Measurements from ENCODE around the gene TRIL. TPM values are rescaled to one million over a fixed set of nuclear protein-coding genes. Genes with fewer than 3 reads are reported as not detected.

Gene TRIL
- total RNA-seq, 1 donor from 2014 or later = 0.41 TPM

DNA sequence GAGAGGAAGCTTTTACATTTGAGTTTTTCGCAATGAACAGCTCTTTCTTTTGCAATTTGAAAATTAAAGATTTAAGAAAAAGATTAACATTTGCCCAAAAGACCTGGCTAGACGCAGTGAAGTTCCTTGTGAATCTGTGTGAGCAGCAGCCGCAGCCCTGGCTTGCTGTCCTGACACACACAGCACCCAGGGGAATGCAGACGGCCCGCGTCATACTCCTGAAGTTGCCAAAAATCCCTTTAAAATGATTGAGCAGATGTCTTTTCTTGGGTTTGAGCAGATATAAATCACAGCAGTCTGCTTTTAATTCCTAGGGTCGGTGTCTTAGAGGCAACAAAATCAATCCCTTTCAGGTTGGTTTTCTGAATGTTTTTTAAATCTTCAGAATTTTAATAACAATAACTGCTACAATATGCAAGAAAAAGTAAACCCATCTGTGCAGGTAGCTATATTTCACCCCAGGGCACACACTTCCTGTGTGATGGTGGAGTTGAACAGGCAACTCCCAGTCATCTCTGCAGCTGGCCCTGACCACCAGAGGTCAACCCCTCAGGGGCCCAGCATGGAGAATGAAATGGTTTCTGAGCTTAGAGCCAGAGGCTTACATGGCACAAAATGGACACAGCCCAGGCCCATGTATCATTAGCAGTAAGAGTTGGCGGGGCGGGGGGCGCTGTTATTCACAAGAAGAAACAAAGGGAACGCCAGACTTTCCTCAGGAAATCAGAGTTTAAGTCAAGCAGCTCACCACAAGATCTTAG, 32.2 kb upstream of the TRIL start:
- H3K27me3 Mint-ChIP-seq (ENCODE audit: insufficient read depth) = no peaks in the 10 kb centered on the region
- intact Hi-C loops (cut with micrococcal nuclease) = no loop called here
- H3K27ac Mint-ChIP-seq = no peak overlapping the region
- H3K4me3 Mint-ChIP-seq = no peak overlapping the region
- DNase-seq (ENCODE audit: low spot score) = no peak
- H3K9me3 Mint-ChIP-seq = no peaks in the 10 kb centered on the region
- no peaks in the 10 kb centered on the region for H3K36me3 Mint-ChIP-seq (ENCODE audit: low read depth)
- H3K4me1 Mint-ChIP-seq (ENCODE audit: low read depth) = no peaks in the 10 kb centered on the region

DNA sequence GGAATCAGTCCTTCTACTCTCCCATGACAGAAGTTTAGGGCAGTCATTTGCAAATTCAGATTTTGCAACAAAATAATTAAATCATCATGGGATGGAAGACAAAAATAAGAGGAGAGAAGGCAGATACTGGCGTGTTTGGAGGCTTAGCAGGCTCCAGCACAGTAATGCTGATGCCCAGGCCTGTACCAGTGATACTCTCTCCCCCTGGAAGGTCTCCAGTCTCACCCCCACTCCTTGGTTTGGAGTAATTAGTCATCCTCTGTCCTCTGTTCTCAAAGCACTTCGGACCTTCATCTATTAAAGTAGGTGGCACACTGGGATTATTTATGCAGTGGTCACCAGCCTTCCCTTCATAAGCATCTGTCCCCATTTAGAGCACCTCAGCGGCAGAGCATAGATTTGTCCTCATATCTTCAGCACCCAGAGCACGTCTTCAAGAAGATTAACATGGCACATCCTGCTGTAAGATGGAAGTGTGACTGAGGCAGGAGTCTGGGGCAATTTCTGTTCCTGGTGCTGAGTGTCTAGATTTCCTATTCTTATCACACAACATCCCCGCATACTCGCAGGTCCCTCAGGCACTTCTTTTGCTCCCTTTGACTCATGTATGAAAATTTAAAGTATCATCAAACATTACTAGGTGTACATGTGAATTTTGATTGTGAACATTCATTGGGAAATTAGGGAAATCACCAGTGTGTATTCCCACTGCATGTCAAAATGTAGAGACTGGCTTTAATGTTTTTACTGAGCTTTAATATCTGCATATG, 31.3 kb upstream of the TRIL start:
- Mint-ChIP-seq H3K27me3 (ENCODE audit: insufficient read depth) (no peaks in the 10 kb centered on the region), H3K36me3 (ENCODE audit: low read depth) (no peaks in the 10 kb centered on the region), H3K9me3 (no peaks in the 10 kb centered on the region), H3K27ac (no peak overlapping the region), H3K4me3 (no peak overlapping the region), H3K4me1 (ENCODE audit: low read depth) (no peaks in the 10 kb centered on the region)
- intact Hi-C loops (cut with micrococcal nuclease) = no loop called here
- DNase-seq (ENCODE audit: low spot score) = no peak

DNA sequence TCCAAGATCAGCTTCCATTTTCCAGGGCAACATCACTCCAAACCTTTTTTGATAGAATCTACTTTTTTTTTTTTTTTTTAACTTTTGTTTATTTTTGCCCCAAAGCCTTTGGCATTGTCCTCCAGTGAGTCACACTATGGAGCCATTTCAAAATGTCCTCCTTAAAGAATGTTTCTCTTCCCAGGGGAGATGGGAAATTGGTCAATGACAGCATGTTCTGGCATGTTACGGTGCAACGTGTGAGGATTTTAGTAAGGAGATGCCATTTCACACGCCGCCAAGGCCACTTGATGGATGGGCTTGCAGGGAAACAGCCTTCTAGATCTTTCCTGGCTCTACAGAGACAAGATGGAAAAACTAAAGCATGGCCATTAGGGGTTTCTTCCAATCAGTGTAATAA, 30.7 kb upstream of the TRIL start:
- no peak for DNase-seq (ENCODE audit: low spot score)
- no peaks in the 10 kb centered on the region for H3K36me3 Mint-ChIP-seq (ENCODE audit: low read depth)
- H3K4me1 Mint-ChIP-seq (ENCODE audit: low read depth) = no peaks in the 10 kb centered on the region
- no peaks in the 10 kb centered on the region for H3K27me3 Mint-ChIP-seq (ENCODE audit: insufficient read depth)
- H3K9me3 Mint-ChIP-seq = no peaks in the 10 kb centered on the region
- intact Hi-C loops (cut with micrococcal nuclease) = no loop called here
- H3K4me3 Mint-ChIP-seq = no peak overlapping the region
- H3K27ac Mint-ChIP-seq = no peak overlapping the region

DNA sequence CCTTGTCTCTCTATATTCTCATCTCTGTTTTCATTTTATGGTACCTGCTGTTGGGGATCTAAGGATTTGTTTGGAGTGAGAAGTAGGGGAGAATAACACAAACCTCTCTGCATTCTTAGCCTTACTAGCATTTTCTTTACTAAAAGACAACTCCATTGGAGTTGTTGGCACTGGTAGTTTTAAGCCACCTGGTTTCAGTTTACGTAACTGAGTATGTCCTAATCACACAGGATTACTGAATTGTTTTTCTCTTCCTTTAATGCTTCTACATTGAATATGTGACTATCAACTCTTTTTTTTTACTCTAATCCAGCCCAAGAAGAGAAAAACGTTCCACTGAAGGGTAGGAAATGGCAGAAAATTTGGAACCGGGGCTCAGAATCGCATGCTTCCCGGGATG, 30.0 kb upstream of the TRIL start:
- Mint-ChIP-seq H3K36me3 (ENCODE audit: low read depth) (no peaks in the 10 kb centered on the region), H3K27ac (no peak overlapping the region)
- no peak for DNase-seq (ENCODE audit: low spot score)

DNA sequence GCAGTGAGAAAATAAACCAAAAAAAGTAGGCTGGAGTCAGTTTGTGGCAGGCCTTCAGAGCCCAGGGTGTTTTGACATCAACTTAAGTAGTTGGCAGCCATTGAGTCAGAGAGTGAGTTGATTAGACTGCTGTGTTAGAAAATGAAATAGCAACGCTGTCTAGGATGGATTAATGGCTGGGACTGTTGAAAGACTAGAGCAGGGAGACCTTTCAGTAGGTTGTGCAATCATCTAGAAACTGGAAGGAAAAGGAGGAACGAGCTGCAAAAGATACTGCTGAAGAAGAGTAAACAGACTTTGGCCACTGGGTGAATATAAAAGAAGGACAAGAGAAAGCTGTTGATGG, 28.6 kb upstream of the TRIL start:
- intact Hi-C loops (cut with micrococcal nuclease) = no loop called here
- H3K4me1 Mint-ChIP-seq (ENCODE audit: low read depth) = no peaks in the 10 kb centered on the region
- no peaks in the 10 kb centered on the region for H3K27me3 Mint-ChIP-seq (ENCODE audit: insufficient read depth)
- no peaks in the 10 kb centered on the region for H3K9me3 Mint-ChIP-seq
- DNase-seq (ENCODE audit: low spot score) = no peak
- H3K4me3 Mint-ChIP-seq = no peak overlapping the region
- no peaks in the 10 kb centered on the region for H3K36me3 Mint-ChIP-seq (ENCODE audit: low read depth)
- H3K27ac Mint-ChIP-seq = no peak overlapping the region

More for the DNA sequence above, 30.0 kb upstream of the TRIL start:
- Mint-ChIP-seq H3K4me1 (ENCODE audit: low read depth) (no peaks in the 10 kb centered on the region), H3K4me3 (no peak overlapping the region), H3K9me3 (no peaks in the 10 kb centered on the region), H3K27me3 (ENCODE audit: insufficient read depth) (no peaks in the 10 kb centered on the region)
- intact Hi-C loops (cut with micrococcal nuclease) = no loop called here

DNA sequence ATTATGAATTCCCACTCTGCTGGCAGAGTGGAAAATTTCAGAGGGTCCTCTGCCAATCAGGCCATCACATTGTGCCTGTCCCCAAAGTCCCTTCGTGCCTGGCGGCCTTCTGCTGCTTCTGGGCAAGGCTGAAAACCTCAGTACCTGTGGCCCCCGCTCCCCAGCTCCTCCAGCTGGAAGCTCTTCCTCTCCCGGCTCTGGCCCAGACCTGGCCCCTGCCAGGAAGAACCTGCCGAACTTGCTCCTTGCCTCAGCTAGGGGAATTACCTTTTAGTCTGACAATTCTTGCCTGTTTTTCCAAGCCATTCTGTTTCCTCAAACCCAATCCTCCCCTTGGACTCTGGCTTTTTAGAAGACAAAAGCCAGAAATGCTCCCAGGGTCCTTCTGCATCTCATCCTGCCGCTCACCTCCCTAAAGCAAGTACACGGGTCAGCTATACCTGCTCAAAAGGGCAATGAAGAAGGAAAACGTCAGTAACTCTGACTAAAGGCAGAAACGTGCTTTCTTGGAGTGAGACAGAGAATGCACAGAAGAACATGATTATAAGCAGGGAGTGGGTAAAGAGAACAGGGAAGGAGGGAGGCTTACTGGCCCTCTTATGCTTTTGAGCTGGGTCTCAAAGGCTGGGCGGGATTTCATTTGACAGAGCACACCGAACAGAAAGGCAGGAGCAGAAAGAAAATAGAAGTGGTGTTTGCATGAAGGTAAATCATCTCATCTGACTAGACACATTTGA, 28.1 kb upstream of the TRIL start:
- H3K27me3 Mint-ChIP-seq (ENCODE audit: insufficient read depth) = no peaks in the 10 kb centered on the region
- H3K9me3 Mint-ChIP-seq = no peaks in the 10 kb centered on the region
- H3K27ac Mint-ChIP-seq = no peak overlapping the region
- no peaks in the 10 kb centered on the region for H3K4me1 Mint-ChIP-seq (ENCODE audit: low read depth)
- intact Hi-C loops (cut with micrococcal nuclease) = no loop called here
- H3K4me3 Mint-ChIP-seq = no peak overlapping the region
- no peaks in the 10 kb centered on the region for H3K36me3 Mint-ChIP-seq (ENCODE audit: low read depth)
- no peak for DNase-seq (ENCODE audit: low spot score)

DNA sequence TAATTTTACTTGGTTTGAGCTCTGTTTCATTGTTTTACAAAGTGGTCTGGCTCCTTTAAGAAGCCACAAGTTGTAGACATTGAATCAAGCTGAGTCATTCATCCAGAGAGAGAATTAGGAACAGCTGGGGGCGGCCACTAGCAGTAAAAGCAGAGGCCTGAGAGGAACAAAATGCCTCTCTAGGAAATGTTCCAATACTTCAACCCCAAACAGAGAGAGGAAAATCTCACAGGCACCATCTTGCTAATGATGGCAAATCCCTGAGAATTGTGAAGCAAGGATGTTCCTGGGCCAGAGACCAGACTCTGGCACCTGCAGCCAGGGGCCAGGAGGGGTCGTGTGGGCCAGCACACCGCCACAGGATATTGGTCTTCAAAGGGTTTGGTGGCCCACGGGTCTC, 26.5 kb upstream of the TRIL start:
- H3K4me1 Mint-ChIP-seq (ENCODE audit: low read depth) = no peaks in the 10 kb centered on the region
- DNase-seq (ENCODE audit: low spot score) = no peak
- no peaks in the 10 kb centered on the region for H3K27me3 Mint-ChIP-seq (ENCODE audit: insufficient read depth)
- H3K27ac Mint-ChIP-seq = no peak overlapping the region
- H3K9me3 Mint-ChIP-seq = no peaks in the 10 kb centered on the region
- intact Hi-C loops (cut with micrococcal nuclease) = no loop called here
- H3K36me3 Mint-ChIP-seq (ENCODE audit: low read depth) = no peaks in the 10 kb centered on the region
- H3K4me3 Mint-ChIP-seq = no peak overlapping the region

DNA sequence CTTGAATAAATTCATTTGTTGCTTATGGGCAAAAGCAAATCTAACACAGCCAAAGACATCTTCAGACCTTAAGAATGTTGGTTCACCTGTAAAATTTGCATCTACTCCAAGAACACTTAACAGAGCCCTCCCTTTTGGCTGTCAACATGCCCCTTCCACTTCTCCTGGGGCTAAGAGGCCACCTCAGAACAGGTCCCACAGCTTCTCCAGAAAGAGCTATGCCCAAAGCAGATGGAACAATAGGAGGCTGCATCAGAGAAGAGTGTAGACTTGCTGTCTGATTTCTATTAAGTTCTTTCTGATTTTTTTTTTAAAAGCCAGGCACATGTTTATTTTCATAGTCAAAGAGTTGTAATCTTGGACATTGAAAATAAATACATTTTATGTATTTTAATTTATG, 26.1 kb upstream of the TRIL start:
- Mint-ChIP-seq H3K27ac (no peak overlapping the region), H3K9me3 (no peaks in the 10 kb centered on the region), H3K36me3 (ENCODE audit: low read depth) (no peaks in the 10 kb centered on the region), H3K4me1 (ENCODE audit: low read depth) (no peaks in the 10 kb centered on the region), H3K27me3 (ENCODE audit: insufficient read depth) (no peaks in the 10 kb centered on the region), H3K4me3 (no peak overlapping the region)
- no peak for DNase-seq (ENCODE audit: low spot score)
- intact Hi-C loops (cut with micrococcal nuclease) = no loop called here

DNA sequence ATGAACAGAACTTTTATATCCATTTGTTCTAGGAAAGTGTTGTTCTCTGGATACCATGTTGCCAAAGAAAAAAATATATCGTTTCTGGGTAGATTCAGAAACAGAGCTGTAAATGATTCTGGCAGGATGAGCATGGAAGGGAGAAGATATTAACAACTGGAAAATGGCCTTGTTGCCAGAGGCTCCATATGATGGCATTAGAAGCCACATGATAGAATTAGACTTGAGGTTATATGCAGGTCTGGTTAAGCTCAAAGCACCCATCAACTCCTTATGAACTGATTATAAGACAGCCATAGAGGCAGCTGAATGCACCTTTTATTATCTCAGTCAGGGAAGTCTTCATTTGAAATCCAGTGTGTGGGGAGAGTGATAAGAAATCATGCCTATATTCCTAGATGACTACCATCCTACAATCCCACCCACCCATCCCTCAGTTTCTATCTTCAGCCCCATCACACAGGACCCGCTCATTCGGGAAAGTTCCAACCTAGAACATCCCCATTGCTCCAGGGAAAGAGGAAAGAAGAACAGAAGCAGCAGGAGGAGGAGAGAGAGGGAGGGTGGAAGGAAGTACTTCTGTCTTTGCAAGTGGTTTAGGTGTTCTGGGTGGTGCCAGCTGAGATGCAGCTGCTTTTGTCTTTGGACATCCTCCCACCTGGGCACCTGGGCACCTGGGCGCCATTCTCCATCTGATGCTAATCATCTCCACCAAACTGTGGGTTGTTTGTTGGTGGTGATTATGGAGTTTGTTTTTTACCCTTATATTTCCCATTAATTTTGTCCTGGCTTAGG, 25.5 kb upstream of the TRIL start:
- Mint-ChIP-seq H3K9me3 (no peaks in the 10 kb centered on the region), H3K27ac (no peak overlapping the region), H3K4me3 (no peak overlapping the region), H3K4me1 (ENCODE audit: low read depth) (no peaks in the 10 kb centered on the region), H3K27me3 (ENCODE audit: insufficient read depth) (no peaks in the 10 kb centered on the region), H3K36me3 (ENCODE audit: low read depth) (no peaks in the 10 kb centered on the region)
- DNase-seq (ENCODE audit: low spot score) = no peak
- intact Hi-C loops (cut with micrococcal nuclease) = no loop called here

DNA sequence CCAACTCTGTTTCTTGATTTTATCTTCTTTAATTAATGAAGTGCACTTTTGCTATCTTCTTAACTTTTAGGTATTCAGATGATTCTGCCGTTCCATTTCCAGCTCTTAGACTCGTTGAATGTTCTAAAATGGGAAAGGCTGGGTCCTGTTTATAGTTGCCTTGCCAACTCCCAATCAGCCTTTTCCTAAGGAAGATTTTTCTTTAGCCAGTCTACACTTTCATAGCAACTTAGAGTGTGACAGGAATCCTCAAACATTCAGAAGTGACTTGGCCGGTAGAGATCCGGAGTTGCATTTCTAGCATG, 23.0 kb upstream of the TRIL start:
- Mint-ChIP-seq H3K4me3 (no peak overlapping the region), H3K36me3 (ENCODE audit: low read depth) (no peaks in the 10 kb centered on the region), H3K27me3 (ENCODE audit: insufficient read depth) (no peaks in the 10 kb centered on the region), H3K27ac (no peak overlapping the region), H3K4me1 (ENCODE audit: low read depth) (no peaks in the 10 kb centered on the region), H3K9me3 (no peaks in the 10 kb centered on the region)
- DNase-seq (ENCODE audit: low spot score) = no peak
- intact Hi-C loops (cut with micrococcal nuclease) = no loop called here

DNA sequence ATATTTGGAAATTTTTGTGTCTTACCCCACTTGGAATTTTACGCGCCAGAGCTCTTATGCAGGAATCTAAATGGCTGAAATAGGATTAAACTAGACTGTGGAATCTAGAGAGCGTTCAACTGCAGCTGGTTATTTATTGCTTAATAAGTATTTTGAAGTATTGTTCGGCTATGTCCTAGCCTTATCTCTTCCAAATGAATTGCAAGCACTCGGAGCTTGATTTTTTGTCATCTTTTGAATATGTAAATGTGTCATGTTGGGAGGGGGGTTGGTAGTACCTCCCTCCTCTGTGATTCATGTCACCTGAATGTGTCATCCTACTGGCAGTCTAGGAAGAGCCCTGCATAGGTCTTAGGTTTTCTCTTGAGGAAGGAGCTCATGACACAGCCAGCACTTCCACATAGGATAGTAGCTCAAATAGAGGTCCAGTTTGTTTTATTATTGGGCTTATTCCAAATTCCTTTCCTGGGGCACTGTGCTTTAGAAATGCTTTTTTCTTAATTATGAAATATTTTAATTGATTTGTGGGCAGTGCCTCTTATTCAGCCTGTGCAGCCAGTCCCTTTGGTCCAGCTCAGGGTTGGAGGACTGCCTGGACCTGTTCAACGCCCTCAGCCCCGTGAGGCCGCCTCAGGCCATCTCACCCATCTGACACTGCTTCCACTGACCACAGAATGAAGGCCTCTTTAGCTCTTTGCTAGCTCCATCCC, 22.5 kb upstream of the TRIL start:
- no peaks in the 10 kb centered on the region for H3K27me3 Mint-ChIP-seq (ENCODE audit: insufficient read depth)
- H3K4me3 Mint-ChIP-seq = no peak overlapping the region
- intact Hi-C loops (cut with micrococcal nuclease) = no loop called here
- H3K4me1 Mint-ChIP-seq (ENCODE audit: low read depth) = no peaks in the 10 kb centered on the region
- H3K9me3 Mint-ChIP-seq = no peaks in the 10 kb centered on the region
- DNase-seq (ENCODE audit: low spot score) = no peak
- H3K27ac Mint-ChIP-seq = no peak overlapping the region
- no peaks in the 10 kb centered on the region for H3K36me3 Mint-ChIP-seq (ENCODE audit: low read depth)

DNA sequence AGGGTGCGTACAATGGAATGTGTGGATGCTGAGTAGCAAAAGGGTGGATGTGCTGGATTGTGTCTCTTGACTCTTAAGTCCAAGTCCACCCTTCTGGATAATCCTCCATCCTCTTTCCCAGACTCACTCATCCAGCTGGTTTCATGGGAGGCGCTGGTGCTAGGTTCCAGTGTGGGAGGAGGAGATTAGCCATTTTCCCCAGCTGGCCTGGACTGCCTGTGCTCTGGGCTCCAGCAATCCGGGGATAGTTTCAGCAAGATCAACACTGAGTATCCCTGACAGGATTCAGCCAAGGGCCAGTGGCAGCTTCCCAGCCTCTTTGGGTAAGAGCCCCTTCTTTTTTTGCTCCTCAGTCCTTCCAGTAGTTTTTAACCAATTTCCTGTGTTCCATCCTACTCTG, 21.6 kb upstream of the TRIL start:
- H3K27ac Mint-ChIP-seq = no peak overlapping the region
- no peak for DNase-seq (ENCODE audit: low spot score)
- no peaks in the 10 kb centered on the region for H3K4me1 Mint-ChIP-seq (ENCODE audit: low read depth)
- H3K4me3 Mint-ChIP-seq = no peak overlapping the region
- H3K27me3 Mint-ChIP-seq (ENCODE audit: insufficient read depth) = no peaks in the 10 kb centered on the region
- H3K36me3 Mint-ChIP-seq (ENCODE audit: low read depth) = no peaks in the 10 kb centered on the region
- intact Hi-C loops (cut with micrococcal nuclease) = no loop called here
- peaks cover 4% of the 10 kb centered on the region for H3K9me3 Mint-ChIP-seq
